ENCODE measurements around the gene GATAD2A.
"Not testable (repeated sequence)": the region's sequence is repeated elsewhere in the genome, so short reads cannot be mapped to it uniquely, and the experiment has no call there.

GATAD2A gene

DNA sequence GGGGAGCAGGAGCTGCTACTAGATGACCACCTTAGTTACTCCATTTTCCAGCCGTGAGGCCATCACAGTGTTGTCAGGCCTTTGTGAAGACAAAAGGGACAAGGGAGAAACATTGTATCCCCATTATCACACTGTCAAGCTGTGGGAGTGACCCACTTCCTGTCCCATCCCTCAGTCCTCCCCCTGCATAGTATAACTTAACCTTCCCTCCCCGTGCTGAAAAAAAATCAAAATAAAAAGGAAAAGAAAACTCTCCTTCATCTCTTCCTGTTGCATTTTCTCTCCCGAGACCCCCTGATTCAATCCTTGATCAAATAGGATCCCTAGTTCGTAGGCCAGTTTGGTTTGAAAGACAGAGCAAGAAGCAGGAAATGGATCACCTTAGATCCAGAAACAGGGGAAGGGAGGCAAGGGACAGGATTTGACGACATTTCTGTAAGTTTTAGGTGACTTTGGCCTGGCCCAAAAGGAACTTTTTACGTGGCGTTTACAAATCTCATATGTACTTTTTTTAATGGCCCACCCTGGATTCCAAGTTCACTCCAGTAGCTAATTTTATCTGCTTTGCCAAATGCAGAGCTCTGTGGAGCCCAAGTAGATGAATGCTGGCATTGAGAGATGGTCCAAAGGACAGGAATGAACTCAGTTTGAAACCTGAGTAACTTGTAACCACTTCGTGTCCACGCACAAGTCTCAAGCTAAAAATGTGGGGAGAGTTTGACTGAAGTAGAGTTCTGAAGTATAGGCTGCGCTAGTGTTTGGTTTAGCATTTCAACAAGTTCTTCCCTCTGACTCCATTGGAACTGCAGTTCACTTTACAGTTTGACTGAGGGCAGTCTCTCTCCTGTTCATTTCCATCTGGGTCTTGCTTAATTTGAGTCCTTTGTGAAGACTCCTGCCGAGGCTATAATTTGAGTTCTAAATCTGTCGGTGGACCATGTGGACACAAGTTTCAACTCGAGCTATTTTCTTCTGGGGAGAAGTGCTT lies 16.6 kb upstream of the GATAD2A start:
- DNase-seq: no peak

DNA sequence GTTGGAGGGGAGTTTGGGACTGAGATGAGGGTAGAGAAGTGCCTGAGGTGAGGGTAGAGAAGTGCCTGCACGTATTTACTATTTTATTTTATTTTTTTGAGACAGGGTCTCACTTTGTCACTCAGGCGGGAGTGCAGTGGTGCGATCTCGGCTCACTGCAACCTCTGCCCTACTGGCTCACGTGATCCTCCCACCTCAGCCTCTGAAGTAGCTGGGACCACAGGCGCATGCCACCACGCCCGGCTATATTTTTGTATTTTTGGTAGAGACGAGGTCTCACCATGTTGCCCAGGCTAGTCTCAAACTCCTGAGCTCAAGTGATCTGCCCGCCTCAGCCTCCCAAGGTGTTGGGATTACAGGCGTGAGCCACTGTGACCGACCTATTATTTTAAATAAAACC lies 15.8 kb upstream of the GATAD2A start:
- DNase-seq: not testable (repeated sequence)

- DNase-seq: not testable (repeated sequence)
These were observed 11.1 kb upstream of the GATAD2A start for GRCh38 chr19:19394333-19394732.

DNA sequence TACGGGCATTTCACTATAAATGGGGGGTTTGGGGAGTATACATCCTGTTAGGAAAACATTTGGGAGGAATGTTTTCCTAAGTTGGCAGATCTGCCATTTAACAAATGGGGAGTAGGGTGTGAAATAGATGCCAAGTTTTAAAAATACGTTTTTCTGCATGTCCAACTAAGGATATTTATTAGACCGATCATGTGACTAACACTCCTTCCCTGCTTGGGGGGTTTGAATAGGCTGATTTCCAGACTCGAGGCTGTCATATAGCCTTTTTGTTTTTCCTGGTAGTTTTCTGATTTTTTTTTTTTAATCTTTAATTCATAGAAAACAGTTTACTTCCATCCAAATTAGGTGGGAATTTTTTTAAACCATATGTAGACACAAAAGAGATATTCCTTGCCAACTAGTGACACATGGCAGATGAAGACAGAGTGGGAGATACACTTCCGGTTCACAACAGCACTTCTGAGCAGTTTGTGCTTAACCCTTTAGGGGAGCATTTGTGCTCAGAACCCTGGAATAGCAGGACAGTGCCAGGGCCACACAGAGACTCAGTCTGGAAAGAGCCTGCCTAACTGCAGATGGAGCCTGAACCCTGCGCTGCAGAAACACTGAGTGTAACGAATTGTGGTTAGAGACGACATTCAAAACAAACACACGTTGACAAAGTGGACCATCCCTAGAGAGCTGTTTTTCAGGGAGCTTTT lies 5.6 kb upstream of the GATAD2A start:
- DNase-seq: no peak

DNA sequence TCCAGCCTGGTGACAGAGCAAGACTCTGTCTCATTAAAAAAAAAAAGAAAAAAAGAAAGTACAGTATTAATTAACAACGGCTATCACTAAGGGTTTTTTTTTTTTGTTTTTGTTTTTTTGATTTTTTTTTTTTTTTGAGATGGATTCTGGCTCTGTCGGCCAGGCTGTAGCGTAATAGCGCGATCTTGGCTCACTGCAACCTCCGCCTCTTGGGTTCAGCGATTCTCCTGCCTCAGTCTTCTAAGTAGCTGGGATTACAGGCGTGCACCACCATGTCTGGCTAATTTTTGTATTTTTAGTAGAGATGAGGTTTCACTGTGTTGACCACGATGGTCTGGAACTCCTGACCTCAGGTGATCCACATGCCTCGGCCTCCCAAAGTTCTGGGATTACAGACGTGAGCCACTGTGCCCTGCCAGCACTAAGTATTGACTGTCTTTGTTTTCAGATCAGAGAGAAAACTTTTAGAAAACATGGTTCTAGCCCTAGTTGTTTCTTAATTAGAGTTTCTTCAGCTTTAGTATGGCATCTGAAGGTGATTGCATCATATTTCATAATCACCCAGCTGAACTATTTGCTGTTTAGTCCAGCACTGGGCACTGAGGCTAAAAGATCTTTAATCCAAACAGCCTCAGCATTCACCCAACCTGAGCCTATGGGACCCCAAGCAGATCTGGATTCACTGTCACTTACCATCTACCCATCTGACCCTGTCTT lies 2.7 kb upstream of the GATAD2A start:
- DNase-seq: no peak

DNA sequence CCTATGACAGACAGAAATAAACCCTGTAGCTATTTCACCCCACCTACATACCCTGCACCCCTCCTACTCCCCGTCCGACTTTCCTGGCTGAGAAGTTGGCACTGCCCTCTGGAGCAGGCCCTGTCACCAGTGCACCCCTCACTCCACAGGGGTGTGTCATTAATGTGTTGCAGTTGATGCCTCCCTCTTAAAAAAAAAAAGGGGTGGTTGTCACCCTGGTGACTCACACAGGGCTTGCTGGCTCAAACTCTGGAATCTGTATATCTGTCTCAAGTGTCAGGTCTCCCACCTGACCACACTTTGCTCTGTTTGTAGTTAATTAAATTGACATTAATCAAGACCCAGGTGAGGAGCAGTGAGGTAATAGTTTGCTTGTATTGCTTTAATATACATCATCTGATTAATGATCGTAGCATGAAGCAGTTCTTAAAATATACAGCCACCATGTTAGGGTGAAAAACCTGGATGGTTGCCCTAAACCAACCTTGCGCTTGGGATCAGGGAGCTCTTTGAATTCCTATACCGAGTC lies 2.0 kb upstream of the GATAD2A start:
- DNase-seq: peak; percentile 51

DNA sequence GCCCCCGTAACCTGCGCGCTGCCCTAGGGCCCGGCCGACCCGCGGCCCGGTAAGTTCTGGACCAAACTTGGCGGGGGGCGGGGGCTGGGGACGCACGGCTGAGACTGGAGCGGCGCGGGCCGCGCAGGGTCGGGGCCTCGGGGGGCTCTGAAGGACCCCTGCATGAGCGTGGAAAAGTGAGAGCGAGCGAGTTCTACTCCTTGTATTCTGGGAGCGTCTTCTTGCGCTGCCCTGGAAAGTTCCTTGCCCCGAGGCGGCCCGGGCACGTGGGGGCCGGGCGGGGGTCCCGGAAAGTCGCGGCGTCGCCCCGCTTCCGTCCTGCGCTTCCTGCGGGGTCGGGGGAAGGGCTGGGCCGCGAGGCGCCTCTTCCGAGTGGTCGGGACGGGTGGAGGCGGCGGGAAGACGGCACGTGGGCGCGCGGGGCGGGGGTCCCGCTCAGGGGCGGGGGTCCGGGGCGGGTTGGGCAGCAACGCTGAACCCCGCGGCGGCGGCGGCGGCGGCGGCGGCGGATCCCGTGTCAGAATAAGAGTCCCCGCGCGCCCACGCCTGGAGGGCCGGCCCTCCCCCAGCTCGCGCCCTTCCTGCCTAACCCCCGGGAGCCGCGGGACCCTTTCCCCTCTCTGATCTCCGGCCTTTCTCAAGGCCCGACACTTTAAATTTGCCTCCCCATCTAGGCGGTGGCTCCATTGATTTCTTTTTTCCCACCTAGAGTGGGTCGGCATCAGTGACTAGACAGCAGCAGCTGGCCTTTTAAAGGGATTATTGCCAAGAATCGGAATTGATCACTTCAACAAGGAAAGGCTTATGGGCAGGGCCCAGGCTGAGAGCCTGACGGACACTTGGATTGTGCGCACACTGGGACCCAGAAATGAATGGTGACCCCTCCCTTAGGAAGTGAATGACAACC lies 749 bp downstream of the GATAD2A start:
- DNase-seq: peak; percentile 49

DNA sequence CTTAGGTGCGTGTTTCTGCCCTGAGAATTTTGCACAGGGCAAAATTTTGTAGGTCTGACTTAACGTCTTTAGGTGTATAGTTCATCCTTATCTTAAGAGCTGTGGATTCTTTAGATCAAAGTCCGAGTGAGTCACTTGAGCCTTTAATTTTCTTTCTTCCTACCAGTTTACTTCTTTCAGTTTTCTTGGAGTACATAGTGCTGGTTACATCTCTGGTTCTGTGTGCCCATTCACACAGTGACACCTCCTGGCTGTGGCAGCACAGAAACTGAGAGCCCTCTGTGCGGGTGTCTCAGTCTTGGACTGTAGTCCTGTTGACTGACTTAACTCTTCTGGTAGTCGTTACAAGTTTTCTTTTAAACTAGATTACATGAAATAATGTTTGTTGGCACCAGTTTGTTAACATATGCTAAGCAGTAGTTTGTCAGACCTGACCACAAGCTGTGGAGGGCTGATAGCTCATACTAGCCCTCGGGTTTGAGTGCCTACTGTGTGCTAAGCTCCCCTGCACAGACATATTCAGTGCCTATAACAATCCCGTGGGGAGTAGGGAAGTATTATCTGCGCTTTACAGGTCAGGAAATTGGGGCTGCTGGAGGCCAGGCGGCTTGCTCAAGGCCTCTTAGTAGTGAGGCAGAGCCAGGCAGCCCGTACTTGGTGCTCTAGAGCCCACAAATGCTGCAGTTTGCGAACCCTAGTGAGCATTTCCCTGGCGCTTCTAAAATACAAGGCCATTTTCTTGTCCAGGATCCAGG lies 1.6 kb downstream of the GATAD2A start:
- DNase-seq: peak; percentile 69

GRCh38 chr19:19407633-19407930 lies 2.1 kb downstream of the GATAD2A start:
- no peak for DNase-seq

DNA sequence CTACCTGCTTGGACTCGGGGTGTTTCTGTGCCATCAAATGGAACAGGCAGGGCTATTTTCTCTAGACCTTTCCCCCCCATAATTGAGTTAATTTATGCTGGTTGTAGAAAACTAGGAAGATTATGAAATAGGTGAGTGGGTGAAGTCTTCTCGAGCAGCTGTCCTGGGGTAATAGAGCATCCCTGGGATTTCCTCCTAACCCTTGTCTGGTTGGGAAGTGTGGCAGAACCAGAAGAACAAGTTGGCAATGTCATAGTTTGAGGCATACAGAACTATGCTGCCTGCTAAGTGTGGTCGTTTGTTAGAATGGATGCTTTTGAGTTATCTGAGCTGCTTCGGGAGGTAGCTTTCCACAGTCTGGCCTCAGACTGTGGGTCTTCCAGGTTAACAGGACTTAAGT lies 3.7 kb downstream of the GATAD2A start:
- DNase-seq: no peak

DNA sequence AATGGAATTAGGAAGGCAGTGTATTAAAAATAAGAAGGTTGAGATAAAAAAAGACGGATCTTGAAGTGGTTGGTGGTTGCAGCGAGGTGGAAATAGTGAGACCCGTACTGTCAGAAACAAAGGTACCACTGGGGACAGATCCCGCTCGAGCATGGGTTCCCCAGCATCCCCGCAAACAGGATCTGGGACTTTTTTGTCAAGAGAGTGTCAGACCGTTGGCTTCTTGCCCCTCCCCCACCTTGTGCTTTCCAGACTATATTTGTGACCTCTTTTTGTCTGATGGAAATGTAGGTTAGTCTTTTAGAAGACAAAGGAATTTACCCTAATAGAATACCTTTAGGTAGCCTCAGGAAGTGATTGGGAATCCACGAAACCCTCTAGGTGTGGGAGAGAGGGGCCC lies 4.2 kb downstream of the GATAD2A start:
- DNase-seq: no peak

GRCh38 chr19:19410553-19411550 lies 5.4 kb downstream of the GATAD2A start:
- peak; percentile 14 for DNase-seq

DNA sequence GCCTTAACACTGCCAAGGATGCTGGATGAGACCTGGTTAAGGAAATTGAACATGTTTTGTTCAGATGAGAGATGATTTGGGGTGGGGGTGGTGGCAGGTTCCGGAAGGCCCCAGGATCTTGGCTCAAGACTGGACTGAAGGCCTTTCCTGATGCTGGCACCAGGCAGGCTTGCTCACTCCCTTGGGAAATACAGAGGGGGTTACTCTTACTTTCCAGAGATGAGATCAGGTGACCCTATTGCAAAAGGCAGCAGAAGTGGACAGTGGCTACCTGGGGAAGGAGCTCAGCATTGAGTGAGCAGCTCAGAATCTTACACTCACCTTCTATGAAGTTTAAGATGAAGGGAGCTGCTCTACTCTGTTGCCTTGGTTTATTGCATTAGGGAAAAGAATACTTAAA lies 10.8 kb downstream of the GATAD2A start:
- DNase-seq: no peak

- DNase-seq: no peak
These were observed 11.6 kb downstream of the GATAD2A start for GRCh38 chr19:19417046-19417445.

DNA sequence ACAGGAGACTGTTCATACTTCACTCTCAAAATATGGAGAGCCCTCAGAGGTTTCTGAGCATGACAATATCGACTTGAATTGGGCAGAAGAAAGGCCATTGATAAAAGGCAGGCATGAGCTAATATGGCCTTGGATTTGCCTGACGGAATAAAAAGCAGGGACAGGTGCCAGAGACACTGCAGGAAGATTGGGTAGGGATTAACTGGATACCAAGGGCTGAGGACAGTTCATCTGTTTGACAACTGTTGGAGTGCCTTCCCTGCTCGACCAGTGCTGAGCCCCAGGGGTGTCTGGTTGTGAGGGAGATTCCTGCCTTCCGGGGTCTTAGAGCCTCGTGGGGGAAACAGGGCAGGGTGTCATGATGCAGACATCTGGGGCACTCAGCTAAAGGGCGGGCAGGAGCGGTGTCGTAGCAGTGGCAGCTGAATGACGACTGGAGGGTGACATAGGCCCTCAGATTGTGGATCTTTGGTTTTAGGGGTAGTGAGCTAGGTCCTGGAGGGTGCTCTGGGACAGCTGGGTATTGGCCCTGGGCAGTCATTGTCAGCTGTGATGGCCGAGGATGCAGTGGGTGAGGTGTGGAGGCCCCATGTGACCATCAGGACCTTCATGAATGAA lies 12.3 kb downstream of the GATAD2A start:
- no peak for DNase-seq

- no peak for DNase-seq
These were observed 13.2 kb downstream of the GATAD2A start for GRCh38 chr19:19418555-19419260.

- DNase-seq: peak; percentile 18
These were observed 15.3 kb downstream of the GATAD2A start for GRCh38 chr19:19420570-19421298.

DNA sequence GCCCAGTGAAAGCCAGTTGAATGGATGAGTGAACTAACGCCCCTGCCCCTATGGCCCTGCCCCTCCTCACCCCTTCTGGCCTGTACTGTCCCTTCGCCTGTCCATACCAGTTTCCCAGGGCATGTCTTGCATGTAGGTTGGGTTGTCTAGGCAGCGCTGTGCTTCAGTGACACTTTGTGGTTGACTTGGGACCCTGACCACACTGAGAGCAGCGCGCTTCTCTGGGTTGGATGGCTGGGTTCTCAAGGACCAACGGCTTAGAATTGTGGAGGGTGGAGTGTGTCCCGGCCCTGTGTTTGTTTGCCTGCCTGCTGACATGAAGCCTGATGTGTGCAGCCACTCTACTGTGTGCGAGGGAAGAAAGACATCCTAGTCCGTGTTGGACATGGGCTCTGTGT lies 15.8 kb downstream of the GATAD2A start:
- DNase-seq: no peak

All from CD4-positive, alpha-beta T cell treated with Interleukin-17A for 4 hours (primary cell).